DOHH2 (cell line): ENCODE results near the gene LILRA6.
"Not testable (repeated sequence)": the region's sequence is repeated elsewhere in the genome, so short reads cannot be mapped to it uniquely, and the experiment has no call there.

Source experiments
- H3F3A ChIP-seq: fragments of 200-600 bp; sonication (generic), shearing (Covaris generic); 2 replicates; pipeline ENCODE4 v1.6.0; 2016; ENCODE audit warnings: antibody characterized with exemption, mild to moderate bottlenecking; ENCODE audit not compliant: control insufficient read depth, insufficient read depth
- H3K27ac ChIP-seq: fragments of 200-600 bp; sonication (generic); 2 replicates; pipeline ENCODE4 v1.5.1; 2014; ENCODE audit warnings: low read depth, mild to moderate bottlenecking, low read length, moderate library complexity
- H3K27me3 ChIP-seq: fragments of 200-600 bp; sonication (generic); 2 replicates; pipeline ENCODE4 v1.6.1; 2014; ENCODE audit warnings: mild to moderate bottlenecking, low read length, mixed read lengths; ENCODE audit not compliant: control insufficient read depth
- H3K36me3 ChIP-seq: fragments of 200-600 bp; sonication (generic); 2 replicates; pipeline ENCODE4 v1.6.1; 2014; ENCODE audit warnings: mild to moderate bottlenecking, low read length, moderate library complexity, mixed read lengths; ENCODE audit not compliant: control insufficient read depth
- H3K4me1 ChIP-seq: fragments of 200-600 bp; sonication (generic); 2 replicates; pipeline ENCODE4 v1.6.1; 2014; ENCODE audit warnings: mild to moderate bottlenecking, low read length, mixed read lengths; ENCODE audit not compliant: control insufficient read depth
- H3K4me2 ChIP-seq: fragments of 200-600 bp; sonication (generic); 2 replicates; pipeline ENCODE4 v1.6.0; 2014; ENCODE audit warnings: mild to moderate bottlenecking, low read length, moderate library complexity
- H3K4me3 ChIP-seq: fragments of 200-600 bp; sonication (generic); 2 replicates; pipeline ENCODE4 v1.5.1; 2014; ENCODE audit warnings: mild to moderate bottlenecking, low read length, mixed read lengths
- H3K79me2 ChIP-seq: fragments of 200-600 bp; sonication (generic); 2 replicates; pipeline ENCODE4 v1.6.1; 2014; ENCODE audit warnings: mild to moderate bottlenecking, low read length, mixed read lengths; ENCODE audit not compliant: control insufficient read depth
- H3K9me2 ChIP-seq: fragments of 200-600 bp; sonication (generic); replicated peaks from 2 replicates; pipeline ENCODE4 v1.6.1; 2014; ENCODE audit warnings: mild to moderate bottlenecking, low read length, mixed read lengths; ENCODE audit not compliant: control insufficient read depth
- H3K9me3 ChIP-seq: fragments of 200-600 bp; sonication (generic); 2 replicates; pipeline ENCODE4 v1.6.1; 2014; ENCODE audit warnings: antibody characterized with exemption, low read length, mixed read lengths; ENCODE audit not compliant: control insufficient read depth, insufficient read depth
- H4K20me1 ChIP-seq: fragments of 200-600 bp; sonication (generic); 2 replicates; pipeline ENCODE4 v1.6.0; 2014; ENCODE audit warnings: low read depth, mild to moderate bottlenecking, antibody characterized with exemption, low read length, moderate library complexity; ENCODE audit not compliant: control insufficient read depth, insufficient read depth
- EZH2phosphoT487 ChIP-seq: fragments of 200-600 bp; sonication (generic); IDR thresholded peaks from 2 replicates; pipeline ENCODE4 v1.6.1; 2017; ENCODE audit warnings: borderline replicate concordance, mild to moderate bottlenecking, antibody characterized with exemption, low read length, moderate library complexity, mixed read lengths
- TF ChIP-seq, protein P1 (sequence below): fragments of 200-600 bp; sonication (generic); IDR thresholded peaks from one replicate; pipeline ENCODE4 v1.5.1; 2014; ENCODE audit warnings: antibody characterized with exemption, mild to moderate bottlenecking, low read depth, low read length; ENCODE audit not compliant: poor library complexity, severe bottlenecking

The LILRA6 gene

DNA sequence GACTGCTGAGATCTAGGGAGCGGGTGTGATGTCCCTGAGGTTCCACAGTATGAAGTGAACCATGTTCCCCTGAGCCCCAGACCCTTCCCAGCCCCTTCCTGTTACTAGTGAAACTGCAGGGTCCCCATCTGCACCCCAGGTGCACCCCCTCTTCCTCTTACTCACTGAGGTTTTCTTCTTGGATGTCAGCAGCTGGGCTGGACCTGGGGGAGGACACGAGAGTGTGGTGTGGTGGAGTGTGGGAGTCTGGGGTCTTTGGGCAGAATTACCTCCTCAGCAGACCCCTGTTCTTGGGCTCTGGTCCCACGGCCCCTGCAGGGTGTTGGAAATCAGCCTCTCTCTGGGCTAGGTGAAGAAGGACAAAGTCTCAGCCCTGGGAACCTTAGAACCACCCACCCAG lies 3.3 kb upstream of the LILRA6 start:
- no peak for TF ChIP-seq EZH2phosphoT487
- TF ChIP-seq, protein P1, sequence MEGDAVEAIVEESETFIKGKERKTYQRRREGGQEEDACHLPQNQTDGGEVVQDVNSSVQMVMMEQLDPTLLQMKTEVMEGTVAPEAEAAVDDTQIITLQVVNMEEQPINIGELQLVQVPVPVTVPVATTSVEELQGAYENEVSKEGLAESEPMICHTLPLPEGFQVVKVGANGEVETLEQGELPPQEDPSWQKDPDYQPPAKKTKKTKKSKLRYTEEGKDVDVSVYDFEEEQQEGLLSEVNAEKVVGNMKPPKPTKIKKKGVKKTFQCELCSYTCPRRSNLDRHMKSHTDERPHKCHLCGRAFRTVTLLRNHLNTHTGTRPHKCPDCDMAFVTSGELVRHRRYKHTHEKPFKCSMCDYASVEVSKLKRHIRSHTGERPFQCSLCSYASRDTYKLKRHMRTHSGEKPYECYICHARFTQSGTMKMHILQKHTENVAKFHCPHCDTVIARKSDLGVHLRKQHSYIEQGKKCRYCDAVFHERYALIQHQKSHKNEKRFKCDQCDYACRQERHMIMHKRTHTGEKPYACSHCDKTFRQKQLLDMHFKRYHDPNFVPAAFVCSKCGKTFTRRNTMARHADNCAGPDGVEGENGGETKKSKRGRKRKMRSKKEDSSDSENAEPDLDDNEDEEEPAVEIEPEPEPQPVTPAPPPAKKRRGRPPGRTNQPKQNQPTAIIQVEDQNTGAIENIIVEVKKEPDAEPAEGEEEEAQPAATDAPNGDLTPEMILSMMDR = no peak
- Histone ChIP-seq H3K9me3 (no peaks in the 10 kb centered on the region), H3K4me1 (peaks cover 9% of the 10 kb centered on the region), H3K27me3 (no peaks in the 10 kb centered on the region), H4K20me1 (no peaks in the 10 kb centered on the region), H3K4me3 (no peak overlapping the region), H3K36me3 (no peaks in the 10 kb centered on the region), H3K79me2 (no peaks in the 10 kb centered on the region), H3F3A (0 out of 2 replicates have a peak, but pooled peaks cover 2% of the 10 kb centered on the region), H3K27ac (no peak overlapping the region), H3K9me2 (no peaks in the 10 kb centered on the region), H3K4me2 (no peak overlapping the region)

DNA sequence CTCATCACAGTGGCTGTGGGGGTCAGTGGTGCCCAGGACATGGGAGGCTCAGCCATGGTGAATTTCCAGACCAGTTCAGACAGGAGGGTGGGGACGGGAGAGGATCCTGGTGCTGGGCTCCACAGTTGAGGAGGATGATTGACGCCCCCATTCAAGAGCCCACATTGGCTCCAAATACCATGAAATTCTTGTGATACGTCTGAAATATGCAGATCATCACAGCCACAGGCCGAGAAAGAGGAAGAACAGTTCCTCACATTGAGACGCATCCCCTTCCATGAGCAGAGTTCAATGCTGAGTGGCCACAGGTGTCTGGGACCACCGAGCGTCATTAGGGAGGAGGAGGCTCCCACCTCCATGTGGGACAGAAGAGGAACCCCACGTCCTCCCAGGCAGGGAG lies 1.2 kb upstream of the LILRA6 start:
- not testable (repeated sequence) for H3F3A ChIP-seq, H3K36me3 ChIP-seq, H3K9me3 ChIP-seq, H3K9me2 ChIP-seq, H3K4me3 ChIP-seq, H3K27ac ChIP-seq, H3K27me3 ChIP-seq, H3K4me2 ChIP-seq, H3K4me1 ChIP-seq, H3K79me2 ChIP-seq, H4K20me1 ChIP-seq

DNA sequence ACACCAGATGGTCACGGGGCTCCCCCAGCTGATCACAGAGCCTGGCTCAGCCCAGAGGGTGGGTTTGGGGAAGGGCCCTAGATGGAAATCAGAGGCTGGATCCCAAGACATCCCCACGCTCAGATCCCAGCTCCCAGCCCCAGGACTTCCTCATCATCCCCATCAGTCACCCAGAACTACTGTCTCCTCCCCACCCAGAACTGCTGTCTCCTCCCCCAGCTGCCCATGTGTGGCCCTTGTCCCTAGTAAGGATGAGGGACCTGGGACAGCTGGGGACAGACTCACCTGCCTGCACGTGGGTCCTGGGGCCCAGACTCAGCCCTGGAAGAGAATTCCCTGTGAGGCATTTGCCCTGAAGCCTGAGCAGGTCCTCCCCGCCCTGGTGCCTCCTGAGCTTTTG lies 356 bp downstream of the LILRA6 start:
- H3K4me1 ChIP-seq, H3F3A ChIP-seq, H3K9me3 ChIP-seq, H3K9me2 ChIP-seq, H3K36me3 ChIP-seq, H3K27me3 ChIP-seq, H3K4me3 ChIP-seq, H3K79me2 ChIP-seq, H3K4me2 ChIP-seq, H3K27ac ChIP-seq, H4K20me1 ChIP-seq: not testable (repeated sequence)

DNA sequence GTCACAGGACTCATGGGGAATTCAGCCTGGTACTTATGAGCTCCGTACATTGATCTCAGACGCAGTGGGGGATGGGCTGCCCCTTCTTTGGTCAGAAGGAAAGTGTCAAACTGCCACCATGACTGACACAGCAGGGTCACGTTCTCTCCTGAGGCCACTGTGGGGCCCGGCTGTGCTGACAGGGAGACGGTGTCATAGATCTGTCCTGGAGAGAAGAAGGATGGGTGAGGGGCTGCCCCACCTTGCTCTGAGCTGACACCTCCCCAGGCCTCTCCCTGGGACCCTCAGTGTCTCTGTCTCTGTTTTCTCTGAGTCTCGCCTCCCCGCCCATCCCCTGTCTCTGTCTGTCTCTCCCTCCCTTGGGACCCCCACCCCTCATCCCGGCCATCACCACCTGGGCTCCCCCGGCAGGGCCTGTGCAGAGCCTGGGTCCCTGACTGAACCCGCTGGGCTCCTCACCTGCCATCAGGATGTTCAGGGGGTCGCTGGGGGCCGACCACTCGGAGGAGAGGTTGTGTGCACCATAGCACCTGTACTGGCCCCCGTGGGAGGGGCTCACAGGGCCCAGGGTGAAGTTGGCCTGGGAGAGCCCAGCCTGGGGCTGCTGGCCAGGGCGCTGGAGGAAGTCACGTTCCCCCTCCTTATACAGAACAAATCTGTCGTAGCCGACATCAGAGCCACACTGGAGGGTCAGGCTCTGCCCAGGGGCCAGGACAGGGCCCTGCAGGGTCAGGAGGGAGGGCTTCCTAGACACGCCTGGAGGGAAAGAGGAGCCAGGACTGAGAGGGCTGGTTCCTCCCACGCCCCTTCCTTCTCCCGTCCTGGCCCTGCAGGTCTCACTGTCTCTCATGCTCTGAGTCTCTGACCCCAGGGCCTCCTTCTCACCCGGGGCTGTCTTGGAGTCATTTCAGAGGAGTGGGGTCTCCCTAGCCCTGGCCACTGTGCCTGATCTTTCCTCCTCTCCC lies 1.9 kb downstream of the LILRA6 start:
- H3K27me3 ChIP-seq = peaks cover 21% of the 10 kb centered on the region
- not testable (repeated sequence) for H3K4me1 ChIP-seq, H3K9me2 ChIP-seq, H3K27ac ChIP-seq, H3K79me2 ChIP-seq, H3K4me2 ChIP-seq, H3F3A ChIP-seq, H4K20me1 ChIP-seq, H3K9me3 ChIP-seq, H3K4me3 ChIP-seq, H3K36me3 ChIP-seq

DNA sequence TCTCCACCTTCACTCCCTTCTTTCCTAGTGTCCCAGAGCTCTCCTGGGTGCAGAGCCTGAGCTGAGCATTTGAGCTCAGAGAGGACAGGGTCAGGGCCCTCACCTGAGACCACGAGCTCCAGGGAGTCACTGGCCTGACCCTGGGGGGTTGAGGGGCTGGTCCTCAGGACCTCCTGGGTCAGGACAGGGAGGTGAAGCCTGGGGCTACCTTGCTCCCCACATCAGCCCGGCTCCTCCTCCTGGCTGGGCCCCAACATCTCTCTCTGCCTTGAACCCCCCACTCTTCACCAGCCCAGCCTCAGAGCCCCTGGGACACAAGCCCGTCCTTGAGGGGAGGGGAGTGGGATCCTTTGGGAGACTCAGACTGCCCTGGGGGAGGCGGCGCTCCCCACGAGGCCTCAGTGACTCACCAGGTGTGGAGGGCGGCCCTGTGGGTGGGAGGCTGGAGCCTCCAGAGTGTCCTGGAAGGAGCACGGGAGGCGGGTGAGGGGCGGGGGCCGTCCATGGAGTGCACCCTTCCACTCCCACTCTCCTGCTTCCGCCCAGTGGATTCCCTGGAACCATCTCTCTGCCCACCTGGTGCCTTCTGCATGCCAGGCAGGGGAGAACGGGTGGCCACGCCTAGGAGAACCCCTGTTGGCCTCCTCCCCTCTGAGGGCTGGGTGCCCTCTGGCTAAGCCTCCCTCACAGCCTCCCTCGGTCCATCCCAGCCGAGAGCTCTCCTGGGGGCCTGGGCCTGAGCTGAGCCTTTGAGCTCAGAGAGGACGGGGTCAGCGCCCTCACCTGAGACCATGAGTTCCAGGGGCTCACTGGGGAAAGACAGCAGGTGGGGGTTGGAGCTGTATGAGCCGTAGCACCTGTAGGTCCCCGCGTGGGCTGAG lies 2.9 kb downstream of the LILRA6 start:
- H3K4me3 ChIP-seq, H3K9me3 ChIP-seq, H3K4me2 ChIP-seq: not testable (repeated sequence)

More for the DNA sequence above, 2.9 kb downstream of the LILRA6 start:
- not testable (repeated sequence) for H3K4me1 ChIP-seq, H3K36me3 ChIP-seq, H3K79me2 ChIP-seq, H3K9me2 ChIP-seq, H4K20me1 ChIP-seq, H3F3A ChIP-seq, H3K27ac ChIP-seq
- H3K27me3 ChIP-seq = peaks cover 27% of the 10 kb centered on the region
